NB4 (cell line): ENCODE measurements around the gene KHK.

Experiments
- POLR2A ChIP-seq: IDR thresholded peaks from 2 replicates; pipeline ENCODE4 v1.6.1; 2011; ENCODE audit warnings: mild to moderate bottlenecking; ENCODE audit not compliant: insufficient read length; ENCODE audit errors: extremely low read depth
- TF ChIP-seq, protein P1 (sequence below): IDR thresholded peaks from one replicate; pipeline ENCODE4 v1.5.1; 2012; ENCODE audit warnings: low read depth, low read length
- TF ChIP-seq, protein P2 (sequence below): IDR thresholded peaks from 2 replicates; pipeline ENCODE4 v1.6.1; 2011; ENCODE audit warnings: low read depth, low read length

DNA sequence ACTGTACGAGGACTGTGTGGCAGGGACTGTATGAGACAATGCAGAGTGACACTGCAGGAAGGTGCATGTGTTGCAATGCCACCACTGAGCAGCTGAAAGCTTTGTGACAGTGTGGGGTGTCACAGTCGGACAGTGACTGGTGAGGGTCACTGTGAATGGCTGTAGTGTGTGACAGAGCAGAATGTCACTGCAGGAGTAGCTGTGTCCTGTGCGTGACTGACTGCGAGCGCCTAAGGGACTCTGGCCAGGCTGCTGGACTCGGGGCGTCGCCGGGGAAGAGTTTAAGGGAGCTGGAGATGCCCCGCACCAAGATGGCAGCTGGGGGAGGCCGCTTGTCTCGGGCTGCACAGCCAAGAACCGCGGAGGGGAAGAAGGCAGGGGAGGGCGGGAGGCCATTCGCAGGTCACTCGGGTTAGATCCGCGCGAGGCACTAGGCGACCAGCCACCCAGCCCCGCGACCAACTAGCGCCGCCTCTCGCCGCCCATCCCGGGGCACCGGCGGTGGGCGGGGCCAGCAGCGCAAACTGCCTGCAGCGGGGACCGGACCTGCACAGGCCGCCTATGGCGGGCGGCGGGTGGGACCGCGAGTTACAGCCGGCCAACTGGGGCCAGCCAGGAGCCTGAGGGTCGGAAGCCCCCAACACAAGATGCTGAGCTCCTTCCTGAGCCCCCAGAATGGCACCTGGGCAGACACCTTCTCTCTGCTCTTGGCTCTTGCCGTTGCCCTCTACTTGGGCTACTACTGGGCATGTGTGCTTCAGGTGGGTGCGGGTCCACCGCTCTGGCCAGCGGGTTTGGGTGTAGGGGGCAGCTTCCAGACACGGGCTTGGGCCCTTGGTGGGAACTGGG lies 37.0 kb downstream of the KHK start, which contains the start of gene ABHD1:
- TF ChIP-seq, protein P1, sequence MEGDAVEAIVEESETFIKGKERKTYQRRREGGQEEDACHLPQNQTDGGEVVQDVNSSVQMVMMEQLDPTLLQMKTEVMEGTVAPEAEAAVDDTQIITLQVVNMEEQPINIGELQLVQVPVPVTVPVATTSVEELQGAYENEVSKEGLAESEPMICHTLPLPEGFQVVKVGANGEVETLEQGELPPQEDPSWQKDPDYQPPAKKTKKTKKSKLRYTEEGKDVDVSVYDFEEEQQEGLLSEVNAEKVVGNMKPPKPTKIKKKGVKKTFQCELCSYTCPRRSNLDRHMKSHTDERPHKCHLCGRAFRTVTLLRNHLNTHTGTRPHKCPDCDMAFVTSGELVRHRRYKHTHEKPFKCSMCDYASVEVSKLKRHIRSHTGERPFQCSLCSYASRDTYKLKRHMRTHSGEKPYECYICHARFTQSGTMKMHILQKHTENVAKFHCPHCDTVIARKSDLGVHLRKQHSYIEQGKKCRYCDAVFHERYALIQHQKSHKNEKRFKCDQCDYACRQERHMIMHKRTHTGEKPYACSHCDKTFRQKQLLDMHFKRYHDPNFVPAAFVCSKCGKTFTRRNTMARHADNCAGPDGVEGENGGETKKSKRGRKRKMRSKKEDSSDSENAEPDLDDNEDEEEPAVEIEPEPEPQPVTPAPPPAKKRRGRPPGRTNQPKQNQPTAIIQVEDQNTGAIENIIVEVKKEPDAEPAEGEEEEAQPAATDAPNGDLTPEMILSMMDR: no peak
- TF ChIP-seq POLR2A: no peak
- TF ChIP-seq, protein P2, sequence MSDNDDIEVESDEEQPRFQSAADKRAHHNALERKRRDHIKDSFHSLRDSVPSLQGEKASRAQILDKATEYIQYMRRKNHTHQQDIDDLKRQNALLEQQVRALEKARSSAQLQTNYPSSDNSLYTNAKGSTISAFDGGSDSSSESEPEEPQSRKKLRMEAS: no peak; the same call in 1 of the 2 replicates
